NCI-H2029 treated with DMSO at 0.1 percent for 48 hours (cell line): Measurements from ENCODE around the gene CPZ.

ENCODE experiments used
- DNase-seq: peaks from one replicate; lab custom pipeline; 2025; lab: John Stamatoyannopoulos, UW

CPZ gene

DNA sequence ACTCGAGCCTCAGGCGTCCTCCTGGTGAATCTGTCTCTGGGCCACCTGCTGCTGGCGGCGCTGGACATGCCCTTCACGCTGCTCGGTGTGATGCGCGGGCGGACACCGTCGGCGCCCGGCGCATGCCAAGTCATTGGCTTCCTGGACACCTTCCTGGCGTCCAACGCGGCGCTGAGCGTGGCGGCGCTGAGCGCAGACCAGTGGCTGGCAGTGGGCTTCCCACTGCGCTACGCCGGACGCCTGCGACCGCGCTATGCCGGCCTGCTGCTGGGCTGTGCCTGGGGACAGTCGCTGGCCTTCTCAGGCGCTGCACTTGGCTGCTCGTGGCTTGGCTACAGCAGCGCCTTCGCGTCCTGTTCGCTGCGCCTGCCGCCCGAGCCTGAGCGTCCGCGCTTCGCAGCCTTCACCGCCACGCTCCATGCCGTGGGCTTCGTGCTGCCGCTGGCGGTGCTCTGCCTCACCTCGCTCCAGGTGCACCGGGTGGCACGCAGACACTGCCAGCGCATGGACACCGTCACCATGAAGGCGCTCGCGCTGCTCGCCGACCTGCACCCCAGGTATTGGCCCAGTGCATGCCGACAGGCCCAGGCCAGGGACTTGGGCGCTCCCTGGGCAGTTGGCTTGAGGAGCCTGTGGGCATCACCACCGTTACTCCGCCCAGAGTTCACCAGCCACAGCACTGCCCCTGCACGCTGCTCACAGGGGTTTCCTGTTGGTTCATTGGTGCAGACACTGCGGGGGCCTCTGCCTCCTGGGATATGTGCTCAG is 11.3 kb upstream of the CPZ start:
- no peak for DNase-seq

DNA sequence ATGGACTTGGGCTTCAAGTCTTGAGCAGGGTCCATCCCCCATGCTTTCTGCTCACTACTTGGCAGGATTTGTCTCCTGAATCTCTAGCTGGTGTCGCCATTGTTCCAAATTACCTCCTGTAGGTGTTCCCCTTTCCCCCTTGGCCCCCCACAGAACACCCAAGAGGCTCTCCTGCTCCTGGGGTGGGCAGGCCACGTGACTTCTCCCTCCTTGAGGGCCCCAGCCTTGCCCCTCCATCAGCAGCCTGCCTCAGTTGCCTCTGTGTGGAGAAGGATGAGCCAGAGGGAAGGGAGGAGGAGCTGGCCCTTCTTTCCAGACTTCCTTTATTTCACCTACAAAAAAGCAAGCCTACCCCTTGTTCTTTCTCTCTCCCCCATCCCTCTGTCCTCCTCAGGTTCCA is 10.5 kb upstream of the CPZ start:
- DNase-seq: no peak

DNA sequence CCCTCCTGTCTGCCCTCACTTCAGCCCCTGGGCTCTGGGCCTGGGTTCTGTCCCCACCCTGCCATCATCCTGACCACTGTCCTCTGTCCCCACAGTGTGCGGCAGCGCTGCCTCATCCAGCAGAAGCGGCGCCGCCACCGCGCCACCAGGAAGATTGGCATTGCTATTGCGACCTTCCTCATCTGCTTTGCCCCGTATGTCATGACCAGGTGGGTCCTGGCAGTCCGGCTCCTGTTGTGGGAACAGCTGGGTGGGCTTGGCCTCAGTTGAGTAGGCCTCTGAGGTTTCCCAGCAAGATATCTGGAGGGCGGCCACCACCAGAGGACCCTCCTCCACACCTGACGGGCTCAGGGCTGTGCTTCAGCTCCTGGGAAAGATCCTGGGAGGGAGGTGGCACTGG is 10.1 kb upstream of the CPZ start:
- DNase-seq: no peak

DNA sequence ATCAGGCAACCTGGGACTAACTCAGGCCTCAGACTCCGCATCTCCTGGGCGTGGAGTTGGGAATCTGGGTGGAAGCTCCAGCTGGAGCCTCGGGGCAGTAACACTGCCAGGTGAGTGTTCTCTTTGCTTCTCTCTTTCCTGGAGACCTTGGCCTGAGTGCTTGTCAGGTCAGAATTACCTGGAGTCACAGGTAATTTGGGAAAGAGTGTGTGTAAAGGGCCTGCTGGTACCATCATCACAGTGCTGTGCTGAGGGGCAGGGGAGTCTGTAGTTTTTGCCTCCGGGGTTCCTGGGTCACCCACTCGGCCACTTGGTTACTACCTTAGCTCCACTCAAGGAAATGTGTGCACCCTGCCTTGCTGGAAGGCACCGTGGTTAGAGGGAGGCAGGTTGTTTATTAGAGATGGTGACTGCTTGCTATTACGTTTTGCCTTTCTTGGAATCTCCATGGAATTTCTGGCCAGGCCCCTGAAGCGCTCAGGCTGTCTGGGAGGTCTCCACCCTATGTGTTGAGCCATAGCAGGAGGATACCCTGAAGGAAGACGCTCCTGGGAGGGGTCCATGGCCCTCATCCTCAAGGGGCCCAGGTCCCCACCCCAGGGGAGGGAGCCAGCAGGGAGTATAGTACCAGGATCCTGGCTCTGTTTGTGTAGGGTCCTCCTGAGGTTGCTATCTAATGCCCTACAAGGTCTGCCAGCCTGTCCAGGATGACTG is 9.5 kb upstream of the CPZ start:
- no peak for DNase-seq

DNA sequence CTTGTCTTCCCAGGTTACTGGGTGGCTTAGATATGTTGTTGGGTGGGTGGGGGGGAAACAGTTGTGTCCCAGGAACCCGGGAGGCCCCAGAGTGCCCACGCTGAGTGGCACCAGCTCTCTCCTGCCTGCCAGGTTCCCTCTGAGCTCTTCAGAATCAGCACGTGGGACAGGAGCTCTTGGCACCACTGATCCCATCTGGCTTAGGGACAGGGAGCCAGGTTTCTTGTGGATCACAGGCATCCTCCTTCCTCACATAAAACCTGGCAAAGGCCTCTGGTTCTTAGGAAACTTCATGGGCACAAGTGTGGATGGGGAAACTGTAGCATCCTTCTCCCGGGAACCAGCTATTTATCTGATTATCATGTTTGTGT is 8.9 kb upstream of the CPZ start:
- no peak for DNase-seq

DNA sequence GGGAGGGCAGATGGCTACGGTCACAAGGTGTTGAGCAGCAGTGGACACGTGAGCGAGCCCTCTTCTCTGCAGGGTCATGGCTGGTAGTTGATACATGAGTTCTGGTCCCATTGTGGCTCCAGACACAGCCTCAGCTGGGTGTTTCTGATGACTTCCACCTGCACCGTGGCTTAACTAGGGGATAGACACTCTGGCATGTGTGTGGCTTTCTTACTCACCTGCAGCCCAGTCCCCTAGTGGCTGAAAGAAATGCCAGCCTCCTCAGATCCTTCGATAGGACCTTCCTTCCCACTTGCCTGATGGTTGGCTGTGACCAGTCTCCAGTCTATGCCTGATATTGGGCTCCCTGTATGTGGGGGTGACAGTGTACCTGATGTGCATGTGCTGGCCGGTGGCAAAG is 7.4 kb upstream of the CPZ start:
- no peak for DNase-seq

DNA sequence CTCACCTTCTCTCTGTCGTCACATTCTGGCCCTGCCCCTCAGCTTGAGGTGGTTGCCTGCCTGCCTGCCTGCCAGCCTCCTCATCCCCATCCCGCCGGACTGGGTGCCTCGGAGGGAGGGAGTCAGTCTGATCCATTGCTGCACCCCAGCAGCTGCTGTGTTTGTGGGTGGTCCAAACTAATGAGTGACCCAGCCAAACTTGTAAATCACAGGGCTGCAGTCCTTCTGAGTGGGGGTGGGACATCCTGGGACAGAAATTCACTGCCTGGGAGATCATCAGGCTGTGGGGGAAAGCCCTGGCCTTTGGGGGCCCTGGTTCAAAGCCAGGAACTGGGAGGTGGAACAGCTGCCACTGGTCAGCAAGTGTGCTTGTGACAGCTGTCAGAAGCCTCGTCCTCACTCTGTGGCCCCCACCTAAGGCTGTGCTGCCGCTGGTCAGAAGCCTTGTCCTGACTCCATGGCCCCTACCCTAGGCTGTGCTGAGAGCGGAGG is 6.8 kb upstream of the CPZ start:
- no peak for DNase-seq

DNA sequence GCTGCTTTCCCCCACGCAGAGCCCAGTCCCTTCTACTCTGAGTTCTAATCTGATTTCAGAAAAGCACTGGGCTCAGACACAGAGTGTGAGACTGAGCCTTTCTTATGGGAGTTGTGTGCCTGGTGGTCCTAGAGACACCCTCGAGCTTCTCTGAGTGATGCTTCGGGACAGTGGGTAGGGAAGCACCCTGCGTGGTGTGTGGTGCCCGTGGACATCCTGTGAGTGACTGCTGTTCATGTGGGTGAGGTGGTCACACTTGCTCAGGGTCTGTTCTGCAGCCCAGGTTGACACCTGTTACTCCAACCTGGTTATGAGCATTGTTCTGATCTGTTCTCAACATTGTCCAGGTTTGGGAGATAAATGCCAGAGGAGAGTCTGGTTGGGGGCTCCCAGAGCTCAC is 6.3 kb upstream of the CPZ start:
- no peak for DNase-seq

DNA sequence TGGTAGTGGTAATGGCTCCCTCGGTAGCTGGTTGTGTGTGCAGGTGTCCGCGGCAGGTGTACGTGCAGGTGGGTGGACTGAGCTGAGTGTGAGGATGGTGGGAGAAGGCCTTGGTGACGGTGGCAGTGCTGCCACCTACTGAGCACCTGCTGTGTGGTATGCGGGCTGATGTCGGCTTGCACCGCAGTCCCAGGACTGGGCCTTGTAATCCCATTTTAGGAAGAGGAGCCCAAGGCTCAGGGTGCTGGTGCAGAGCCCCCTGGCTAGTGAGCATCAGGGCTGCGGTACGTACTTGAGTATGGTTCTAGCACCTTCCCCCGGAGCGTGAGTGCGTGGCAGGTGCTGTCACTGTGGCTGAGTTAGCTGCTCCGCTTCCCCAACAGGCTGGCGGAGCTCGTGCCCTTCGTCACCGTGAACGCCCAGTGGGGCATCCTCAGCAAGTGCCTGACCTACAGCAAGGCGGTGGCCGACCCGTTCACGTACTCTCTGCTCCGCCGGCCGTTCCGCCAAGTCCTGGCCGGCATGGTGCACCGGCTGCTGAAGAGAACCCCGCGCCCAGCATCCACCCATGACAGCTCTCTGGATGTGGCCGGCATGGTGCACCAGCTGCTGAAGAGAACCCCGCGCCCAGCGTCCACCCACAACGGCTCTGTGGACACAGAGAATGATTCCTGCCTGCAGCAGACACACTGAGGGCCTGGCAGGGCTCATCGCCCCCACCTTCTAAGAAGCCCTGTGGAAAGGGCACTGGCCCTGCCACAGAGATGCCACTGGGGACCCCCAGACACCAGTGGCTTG is 5.7 kb upstream of the CPZ start:
- no peak for DNase-seq

DNA sequence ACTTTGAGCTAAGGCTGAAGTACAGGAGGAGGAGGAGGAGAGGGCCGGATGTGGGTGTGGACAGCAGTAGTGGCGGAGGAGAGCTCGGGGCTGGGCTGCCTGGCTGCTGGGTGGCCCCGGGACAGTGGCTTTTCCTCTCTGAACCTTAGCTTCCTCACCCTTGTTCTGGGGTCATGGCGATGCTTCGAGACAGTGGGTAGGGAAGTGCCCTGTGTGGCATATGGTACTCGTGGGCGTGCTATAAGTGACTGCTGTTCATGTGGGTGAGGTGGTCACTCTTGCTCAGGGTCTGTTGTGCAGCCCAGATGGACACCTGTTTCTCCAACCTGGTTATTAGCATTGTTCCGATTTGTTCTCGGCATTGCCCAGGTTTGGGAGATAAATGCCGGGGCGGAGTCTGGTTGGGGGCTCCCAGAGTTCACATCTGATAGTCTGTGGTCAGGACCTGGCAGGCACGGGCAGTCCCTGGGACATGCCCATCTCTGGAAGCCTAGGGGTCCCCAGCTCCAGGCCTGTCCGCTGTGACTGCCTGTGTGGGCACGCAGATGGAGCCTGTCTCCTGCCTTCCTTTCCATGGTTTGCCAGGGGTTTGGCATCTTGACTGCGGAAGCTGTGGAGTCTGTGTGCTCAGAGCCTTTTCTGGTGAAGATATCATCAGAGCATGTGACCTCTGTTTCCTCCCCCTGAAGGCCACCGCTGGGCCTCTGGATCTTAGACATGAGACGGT is 4.9 kb upstream of the CPZ start:
- DNase-seq: no peak

DNA sequence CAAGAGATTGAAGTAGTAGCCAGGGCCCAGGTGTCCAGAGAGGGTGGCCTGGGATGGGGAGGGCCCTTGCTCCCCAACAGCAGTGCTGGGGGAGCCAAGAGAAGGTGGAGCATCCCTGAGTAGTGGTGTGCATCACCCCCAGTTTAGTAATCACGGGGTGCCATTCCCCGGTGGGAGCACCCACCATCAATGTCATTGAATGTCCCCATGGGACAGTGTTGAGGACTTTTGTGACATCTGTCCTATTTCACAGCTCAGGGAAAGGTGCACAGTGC is 4.4 kb upstream of the CPZ start:
- DNase-seq: no peak

DNA sequence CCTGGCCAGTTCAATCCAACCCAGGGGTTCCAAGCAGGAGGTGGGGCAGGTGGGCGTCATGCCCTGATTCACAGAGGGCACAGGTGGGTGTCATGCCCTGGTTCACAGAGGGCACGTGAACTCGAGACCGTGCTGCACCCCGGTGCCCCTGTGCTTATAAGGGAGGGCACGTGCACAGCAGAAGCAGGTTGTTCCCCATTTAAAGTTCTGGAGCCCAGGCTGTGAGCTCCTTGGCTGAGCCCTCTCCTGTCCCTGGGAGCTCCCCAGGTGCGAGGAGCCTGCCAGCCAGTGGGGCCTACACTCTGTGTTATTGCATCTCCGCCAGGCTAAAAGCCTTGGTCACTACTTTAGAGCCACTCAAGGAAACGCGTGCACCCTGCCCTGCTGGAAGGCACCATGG is 3.2 kb upstream of the CPZ start:
- DNase-seq: no peak

DNA sequence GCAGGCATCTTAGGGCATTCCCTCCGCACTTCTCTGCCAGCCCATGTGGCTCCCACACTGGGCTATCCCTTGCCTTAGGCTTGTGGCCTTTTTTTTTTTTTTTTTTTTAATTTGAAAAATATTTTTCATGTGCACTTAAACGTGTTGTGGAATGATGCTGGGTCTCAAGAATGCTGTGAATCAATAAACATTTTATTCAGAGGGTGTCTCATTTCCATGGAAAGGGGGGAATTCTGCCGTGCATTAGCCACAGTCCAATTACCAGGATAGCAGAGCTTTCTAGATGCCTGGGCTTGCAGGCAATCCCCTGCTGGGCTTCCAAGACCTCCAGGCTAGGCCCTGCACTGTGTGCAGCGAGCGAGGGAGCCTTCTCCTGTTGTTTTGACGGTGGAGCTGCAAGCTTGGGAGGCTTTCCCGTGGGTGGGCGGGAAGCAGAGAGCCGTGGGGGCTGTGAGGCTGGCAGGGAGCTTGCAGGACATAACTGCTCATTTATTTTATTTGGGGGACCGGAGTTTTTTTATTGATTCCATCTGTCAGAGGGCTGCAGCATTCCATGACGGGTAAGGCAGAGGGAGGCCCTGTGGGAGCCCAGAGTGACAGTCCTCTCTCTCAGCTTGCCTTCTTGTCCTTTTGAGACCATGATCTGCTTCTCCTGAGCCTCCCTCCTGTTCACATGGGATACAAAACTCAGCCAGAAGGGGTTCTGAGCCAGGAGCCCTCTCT is 2.6 kb upstream of the CPZ start:
- DNase-seq: no peak

DNA sequence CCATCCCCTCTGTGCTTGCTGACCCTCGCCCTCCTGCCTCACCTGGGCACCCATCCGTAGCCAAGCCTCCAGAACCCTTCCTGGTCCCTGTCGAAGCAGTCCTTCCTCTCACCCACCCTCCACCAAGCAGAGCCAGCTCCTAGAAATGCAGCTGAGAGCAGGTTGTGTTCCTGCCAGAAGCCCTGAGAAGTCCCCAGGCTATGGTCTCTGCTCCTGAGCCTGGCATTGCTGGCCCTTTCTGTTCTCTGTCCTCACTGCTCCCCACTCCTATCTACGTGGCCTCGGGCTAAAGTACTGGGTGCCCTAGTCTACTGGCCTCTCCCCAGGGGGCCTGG is 2.1 kb upstream of the CPZ start:
- DNase-seq: no peak

DNA sequence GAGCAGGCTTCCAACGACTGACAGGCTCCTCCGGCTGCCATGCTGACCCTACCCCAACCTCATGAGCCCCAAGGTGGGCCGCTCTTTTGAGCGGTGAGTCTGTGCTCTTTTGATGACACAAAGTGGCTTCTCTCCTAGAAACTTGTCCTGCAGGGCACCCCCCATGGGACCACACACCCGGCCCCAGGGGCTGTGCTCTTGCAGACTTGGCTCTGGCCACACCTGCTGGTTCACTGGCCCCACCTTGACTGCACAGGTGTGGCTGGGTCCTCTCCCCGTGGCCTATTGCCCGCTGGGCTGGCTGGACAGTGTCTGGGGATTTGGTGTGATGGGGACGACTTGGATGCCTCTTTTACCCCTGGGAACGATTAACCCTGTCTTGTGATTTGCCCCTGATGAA is 1.5 kb upstream of the CPZ start:
- no peak for DNase-seq

DNA sequence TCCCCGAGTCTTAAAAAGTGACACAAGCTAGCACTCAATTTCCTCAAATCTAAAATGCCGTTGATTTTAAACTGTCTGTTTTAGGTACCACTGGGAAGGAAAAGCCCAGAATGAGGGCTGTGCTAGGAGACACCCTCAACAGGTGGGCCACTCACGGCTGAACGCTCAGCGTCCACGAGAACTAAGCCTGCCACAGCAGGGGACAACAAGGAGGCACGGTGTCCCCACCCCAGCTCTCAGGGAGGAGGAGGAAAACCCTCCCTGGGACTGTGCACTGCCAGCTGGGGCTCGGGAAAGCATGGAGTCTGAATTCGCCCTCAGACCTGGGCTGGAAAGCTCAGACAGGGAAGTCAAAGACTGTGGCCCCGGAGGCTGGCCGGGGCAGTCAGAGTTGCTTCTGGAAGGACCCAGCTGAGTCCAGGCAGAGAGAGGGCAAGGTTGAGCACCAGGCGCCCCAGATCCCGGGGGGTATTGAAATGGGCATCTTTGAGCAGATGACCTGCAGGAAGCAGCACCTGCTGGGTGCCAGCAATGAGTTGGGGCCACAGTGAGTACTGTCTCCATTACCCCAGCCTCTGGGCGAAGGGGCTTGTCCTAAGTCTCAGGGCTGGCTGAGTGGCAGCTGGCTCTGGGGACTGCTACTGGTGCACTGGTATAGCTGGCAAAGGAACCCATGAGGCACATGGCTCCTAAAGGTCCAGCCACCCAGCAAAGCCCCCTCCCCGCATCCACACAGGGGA is 769 bp upstream of the CPZ start:
- DNase-seq: no peak

DNA sequence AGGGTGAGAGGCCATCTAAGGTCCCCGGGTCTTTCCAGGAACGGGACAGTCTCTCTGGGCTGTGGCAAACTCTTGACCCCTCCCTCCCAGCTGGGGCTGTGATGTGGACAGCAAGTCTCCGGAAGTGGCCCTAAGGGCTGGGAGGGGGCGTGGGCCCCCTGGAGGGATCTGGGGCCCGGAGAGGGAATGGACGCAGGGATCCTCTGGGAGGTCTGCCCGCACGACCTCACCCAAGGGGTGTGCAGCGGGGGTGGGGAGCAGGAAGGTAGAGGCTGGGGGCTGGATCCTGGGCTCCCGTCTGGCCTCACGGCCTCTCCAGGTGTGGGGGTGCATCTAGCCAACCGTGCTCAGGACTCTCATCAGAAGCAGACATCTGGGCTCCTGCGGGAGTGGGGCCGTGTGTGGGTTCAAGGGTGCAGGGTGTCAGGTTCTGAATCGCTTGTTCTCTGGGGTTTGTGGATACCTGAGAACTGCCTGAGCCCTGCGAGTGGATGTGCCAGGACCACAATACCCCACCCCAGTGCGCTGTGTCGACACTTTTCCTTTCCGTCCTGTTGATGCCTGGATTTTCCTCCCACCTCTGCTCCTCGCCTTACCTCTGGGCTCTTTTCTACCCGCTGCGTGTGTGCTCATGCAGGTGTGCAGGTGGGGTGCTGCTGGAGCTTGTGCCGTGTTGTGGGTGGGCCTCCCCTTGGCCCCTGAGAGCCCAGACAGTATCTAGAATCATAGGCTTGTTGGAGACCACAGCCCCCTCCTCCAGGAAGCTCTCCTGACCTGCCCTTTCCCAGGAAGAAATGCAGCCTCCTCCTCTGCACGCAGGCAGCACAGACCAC is 915 bp downstream of the CPZ start:
- no peak for DNase-seq

DNA sequence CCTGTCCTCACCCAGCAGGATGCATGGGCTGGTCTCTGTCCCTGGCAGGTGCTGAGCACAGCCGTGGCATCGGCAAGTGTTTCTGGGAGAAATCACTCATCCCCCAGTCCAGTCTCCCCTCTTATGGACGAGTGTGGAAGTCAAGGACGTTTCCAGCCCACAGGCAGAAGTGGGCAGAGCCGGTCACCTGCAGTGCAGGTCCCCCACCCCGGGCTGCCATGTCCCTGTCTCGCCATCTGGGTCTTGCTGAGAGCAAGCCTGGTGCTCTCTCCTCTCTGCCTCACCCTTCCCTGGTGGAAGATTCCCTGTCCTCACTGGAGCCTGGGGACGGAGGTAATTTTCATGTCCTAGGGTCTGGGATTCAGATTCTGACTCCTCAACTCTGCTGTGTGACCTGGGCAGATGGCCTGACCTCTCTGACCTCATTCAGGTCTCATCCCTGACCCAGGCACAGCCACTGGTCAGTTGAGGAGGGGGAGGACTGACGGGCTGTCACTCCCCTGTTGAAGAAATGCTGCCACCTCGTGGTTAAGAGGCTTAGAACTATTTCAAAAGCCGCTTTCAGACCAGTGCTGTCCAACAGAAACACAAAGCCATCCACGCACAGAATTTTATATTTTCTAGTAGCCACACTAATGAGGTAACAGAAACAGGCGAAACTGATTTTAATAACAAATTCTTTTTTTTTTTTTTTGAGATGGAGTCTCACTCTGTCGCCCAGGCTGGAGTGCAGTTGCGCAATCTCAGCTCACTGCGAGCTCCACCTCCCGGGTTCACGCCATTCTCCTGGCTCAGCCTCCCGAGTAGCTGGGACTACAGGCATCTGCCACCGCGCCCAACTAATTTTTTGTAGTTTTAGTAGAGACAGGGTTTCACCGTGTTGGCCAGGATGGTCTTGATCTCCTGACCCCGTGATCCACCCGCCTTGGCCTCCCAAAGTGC is 1.8 kb downstream of the CPZ start:
- DNase-seq: peak; percentile 33
